GM19035 (cell line): ENCODE measurements around the gene RIOK3.
"Not testable (repeated sequence)": the region's sequence is repeated elsewhere in the genome, so short reads cannot be mapped to it uniquely, and the experiment has no call there.

Experiments used
- ATAC-seq: cut with Tn5 transposase; IDR thresholded peaks from one replicate; pipeline ENCODE4 v1.9.1; 2021; ENCODE audit not compliant: unreplicated experiment

Gene RIOK3

DNA sequence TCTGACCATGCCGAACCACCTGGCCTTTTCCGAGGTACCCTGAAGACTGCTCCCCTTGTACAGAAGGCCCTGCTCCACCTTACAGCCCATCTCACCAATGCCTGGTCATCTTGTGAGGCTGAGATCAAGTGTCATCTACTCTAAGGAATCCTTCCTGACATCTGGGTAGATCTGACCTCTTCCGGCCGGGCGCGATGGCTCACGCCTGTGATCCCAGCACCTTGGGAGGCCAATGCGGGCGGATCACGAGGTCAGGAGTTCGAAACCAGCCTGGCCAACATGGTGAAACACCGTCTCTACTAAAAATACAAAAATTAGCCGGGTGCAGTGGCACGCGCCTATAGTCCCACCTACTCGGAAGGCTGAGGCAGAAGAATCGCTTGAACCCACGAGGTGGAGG, 2.1 kb upstream of the RIOK3 start:
- ATAC-seq: no peak

DNA sequence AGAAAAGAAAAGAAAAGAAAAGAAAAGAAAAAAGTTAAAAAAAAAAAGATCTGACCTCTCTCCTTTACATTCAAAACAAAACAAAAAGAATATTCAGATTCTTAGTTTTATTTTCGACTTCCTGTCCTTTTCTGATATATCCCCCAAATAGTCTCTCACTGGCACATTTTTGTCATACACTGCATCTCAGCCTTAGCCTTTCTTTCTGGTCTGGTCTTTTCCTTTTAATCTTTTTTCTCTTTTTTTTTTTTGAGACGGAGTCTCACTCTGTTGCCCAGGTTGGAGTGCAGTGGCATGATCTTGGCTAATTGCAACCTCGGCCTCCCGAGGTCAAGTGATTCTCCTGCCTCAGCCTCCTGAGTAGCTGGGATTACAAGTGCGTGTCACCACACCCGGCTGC, 1.6 kb upstream of the RIOK3 start:
- no peak for ATAC-seq

DNA sequence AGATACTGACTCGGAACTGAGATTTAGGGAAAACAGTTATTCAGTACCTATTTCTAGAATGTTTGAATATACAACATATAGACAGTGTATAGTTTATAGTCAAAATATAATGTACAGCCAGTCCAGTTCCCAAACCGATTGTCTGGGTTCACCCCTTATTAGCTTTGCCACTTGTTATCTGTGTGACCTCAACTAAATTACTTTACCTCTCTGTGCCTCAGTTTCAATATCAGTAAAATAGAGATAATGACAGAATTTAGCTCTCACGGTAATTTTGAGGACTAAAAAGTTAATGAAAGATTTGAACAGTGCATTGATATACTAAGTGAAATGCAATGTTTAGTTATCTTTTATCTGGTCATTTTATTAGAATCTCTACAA, 750 bp upstream of the RIOK3 start:
- no peak for ATAC-seq

DNA sequence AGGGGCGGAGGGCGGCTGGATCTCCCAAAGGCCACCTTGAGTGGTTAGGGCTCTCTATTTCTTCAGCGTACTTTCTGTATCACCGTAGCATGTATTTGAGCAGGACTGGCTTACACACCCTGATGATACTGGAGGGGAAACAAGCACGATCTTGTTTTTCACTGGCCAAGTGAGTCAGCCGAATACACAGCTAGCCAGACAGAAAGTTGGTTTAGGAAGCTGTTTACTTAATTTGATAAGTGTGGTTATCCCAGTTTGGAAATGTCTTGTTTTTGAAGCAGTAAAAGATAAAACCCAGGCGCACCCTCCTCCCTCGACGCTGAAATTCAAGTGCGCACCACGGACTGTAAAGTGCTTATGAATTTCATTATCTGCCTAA, 582 bp downstream of the RIOK3 start:
- peak; percentile 4 for ATAC-seq

DNA sequence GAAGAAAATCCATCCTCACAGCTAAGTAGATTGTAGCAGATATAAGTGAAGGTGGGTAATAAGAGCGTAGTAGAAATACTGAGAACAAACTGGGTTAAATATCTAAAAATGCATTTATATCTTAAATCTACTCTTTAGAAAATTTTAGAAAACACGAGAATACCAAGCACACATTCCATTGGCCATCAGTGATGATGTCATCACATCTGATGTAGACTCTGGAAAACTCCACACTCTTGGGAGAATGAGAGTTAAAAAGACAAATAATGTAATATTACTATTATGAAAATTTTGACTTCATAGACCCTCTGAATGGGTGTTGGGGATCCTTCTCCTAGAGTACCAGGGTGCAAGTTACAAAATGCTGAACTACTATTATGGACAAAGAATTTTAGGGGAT, 3.7 kb downstream of the RIOK3 start:
- ATAC-seq: no peak

DNA sequence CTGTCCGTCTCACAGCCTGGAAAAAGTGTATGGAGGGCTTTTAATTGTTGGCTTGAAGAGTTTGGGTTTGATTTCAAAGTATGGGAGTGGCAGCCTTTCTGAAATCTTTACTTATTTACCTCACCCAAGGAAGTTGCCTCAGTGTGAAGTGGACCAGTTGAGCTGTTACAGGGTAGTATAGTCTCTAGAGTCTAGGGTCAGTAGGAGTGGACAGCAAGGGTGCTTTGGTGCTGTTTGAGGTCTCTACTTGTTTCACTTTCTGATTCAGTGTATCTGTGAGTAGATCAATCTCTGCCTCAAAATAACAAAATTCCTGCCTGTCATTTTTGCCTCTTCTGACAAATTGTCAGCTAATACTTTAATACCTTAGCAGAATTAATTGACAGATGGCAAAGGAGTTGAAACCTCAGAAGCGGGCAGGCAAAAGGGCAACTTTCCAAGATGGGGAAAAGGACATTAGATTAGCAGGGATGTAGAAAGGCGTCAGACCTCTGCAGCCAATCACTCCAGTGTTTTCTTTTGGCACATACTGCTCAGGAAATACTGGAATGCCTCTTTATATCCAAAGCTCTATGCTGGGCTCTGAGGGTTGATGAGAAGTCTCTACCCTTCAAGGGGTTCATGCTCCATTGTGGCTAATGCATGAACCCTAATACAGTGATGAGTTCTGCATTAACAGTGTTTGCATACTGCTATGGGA, 5.9 kb downstream of the RIOK3 start:
- no peak for ATAC-seq

DNA sequence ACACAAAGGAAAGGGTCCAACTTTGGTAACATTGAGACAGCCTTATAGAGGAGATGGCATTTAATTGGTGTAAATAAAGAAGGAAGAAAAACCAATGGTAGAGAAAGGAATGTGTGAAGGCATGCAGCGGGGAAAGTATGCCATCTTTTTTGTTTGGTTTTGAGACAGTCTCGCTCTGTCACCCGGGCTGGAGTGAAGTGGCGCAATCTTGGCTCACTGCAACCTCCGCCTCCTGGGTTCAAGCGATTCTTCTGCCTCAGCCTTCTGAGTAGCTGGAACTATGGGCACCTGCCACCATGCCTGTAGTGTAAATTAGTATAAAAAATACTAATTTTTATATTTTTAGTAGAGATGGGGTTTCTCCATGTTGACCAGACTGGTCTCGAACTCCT, 6.4 kb downstream of the RIOK3 start:
- no peak for ATAC-seq

DNA sequence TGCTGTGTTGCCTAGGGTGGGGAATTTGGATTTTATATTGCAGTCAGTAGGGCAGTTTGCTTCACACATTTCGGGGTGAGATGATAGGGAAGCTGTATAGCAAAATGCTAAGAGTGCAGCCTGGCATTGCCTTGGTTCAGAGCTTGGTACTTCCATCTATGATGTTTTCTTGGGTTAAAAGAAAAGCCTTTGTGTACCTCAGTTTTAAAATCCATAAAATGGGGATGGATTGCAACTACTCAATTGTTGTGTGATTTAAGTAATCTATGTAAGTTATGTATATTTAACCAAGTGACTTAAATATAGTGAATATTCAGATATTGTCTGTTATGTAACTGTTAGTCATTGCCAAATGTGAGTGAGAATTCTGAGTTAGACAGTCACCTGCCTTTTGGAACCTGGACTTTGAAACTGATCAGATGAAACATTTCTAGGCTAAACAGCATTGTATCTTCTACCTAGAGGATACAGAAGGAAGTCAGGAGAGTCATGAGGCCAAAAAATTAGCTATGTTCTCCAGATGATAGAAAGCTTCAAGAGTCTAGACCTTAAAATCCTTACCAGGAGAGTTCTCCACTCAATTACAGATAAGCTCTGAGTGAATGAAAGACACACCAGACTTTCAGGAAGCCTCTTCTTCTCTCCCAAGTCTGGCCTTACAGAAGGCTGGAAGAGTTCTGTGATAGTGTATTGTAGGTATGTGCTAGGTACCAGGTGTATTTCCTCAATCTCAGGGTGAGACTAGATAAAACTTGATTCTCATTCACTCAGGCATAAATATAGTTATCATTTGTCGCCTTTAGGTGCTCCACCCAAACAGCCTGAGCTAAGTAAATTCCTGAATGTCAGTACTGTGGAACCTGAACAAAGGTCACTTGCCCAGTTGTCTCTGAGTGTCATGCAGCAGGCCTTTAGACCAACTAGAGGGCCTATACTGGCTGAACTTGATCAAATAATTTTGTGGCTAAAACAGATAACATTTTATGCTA, 7.5 kb downstream of the RIOK3 start:
- ATAC-seq: no peak

DNA sequence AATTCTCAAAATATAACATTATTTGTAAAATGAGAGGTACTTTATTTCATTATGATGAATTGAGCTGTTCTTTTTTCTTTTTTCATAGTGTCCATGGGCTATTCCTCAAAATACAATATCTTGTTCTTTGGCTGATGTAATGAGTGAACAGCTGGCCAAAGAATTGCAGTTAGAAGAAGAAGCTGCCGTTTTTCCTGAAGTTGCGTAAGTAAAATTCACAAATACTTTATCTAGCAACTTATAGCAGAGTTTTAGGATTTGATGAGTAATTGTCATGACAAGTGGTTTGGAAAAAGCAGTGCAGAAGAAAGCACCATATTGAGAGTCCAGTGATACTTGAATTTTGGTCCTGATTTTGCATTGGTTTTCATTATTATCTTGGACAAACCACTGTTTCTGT, 9.8 kb downstream of the RIOK3 start:
- ATAC-seq: no peak

DNA sequence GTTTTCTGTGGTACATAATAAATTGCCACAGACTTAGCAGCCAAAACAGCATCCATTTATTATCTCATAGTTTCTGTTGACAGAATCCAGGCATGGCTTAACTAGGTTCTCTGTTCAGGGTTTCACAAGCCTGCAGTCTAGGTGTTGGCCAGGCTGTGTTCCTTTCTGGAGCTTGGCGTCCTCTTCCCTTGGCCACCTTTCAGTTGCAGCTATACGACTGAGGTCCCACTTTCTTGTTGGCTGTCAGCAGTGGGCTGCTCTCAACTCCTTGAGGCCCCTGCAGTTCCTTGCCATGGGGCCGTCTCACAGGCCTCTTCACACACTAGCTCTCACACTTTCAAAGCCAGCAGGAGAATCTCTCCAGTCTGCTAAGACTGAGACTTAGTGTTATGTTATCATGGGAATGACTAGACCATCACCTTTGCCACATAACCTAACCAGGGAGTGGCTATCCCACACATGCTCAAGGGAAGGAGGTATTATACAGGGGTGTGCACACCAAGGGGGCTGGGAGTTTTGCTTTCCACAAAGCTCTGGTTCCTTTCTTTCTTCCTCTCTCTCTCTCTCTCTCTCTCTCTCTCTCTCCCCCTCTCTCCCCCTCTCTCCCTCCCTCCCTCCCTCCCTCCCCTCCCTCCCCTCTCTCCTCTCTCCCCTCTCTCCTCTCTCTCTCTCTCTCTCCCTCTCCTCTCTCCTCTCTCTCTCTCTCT, 15.8 kb downstream of the RIOK3 start:
- ATAC-seq: no peak

DNA sequence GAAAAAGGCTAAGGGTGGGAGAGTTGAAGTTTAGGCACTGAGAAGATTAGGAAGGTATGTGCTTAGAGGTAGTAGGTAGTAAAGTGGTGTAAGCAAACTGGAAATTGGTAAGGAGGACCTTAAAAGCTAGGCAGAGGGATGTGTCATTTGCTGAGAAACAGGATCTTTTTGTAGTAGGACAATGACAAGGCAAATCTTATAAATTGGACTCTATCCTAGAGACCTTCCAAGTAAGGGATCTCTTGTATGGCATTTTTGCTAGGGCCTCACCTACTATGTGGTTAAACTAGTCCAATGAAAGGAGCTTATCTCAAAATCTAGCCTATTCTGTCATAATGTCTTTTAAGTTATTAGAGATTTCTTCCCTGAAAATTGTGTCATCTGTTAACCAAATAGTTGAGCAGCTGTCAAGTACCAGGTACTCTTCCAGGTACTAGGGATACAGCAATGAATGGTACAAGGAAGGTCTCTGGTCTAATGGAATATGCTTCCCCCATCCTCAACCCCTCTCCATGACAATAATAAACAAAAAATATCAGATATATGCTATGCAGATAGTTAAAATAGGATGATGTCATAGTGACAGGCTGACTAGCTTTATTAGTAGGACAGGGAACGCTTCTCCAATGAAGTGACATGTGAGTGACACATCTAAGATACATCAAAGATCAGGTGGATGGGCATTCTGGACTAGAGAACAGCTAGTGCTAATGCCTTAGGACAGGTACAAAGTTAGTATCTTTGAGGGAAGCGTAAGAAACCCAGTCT, 17.7 kb downstream of the RIOK3 start:
- ATAC-seq: no peak

DNA sequence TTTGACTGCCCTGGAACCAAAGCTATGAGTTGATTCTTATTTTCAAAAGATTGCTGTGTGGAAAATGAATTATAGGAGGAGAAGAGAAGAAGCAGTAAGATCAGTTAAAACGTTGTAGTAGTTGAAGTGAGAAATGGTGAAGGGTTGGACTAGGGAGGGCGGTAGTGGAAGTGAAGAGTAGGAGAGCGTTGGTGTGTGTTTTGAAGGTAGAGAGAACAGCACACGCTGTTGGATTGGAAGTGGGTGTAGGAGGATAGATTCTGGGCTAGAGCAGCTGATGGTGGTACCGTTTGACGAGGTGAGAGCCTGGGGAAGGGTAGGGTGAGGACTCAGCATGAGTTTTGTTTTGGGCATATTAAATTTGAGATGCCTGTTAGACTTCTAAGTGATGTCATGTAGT, 18.4 kb downstream of the RIOK3 start:
- no peak for ATAC-seq

DNA sequence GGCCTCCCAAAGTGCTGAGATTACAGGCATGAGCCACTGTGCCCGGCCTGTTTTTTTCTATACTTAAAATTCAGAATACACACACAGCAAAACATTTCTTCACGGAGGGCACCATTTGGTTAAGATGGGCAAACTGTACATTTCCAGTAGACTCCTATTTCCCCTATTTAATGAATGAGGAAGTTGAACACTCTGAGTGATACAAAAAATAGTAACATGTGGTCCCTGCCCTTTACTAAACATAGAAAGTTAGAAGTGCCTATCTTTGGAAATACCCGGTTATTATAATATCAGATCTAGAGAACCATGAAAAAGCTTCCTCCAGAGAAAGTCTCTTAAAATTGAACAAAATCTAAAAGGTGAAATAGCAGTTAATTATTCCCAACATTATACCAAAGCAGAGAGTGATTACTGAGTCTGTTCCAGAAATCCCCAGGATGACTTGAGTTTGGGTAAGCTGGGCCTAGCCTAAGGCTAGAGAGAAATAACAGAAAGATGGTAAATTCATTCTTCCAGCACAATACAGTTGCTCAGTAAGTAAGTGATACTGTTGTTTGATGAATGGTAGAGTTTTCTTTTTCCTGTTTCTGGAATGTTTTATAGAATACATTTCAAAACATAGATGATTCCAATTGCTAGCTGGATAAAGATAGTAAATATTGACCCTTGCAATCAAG, 26.9 kb downstream of the RIOK3 start:
- no peak for ATAC-seq

- no peak for ATAC-seq
These were observed 31.6 kb downstream of the RIOK3 start for GRCh38 chr18:23484561-23485182.

GRCh38 chr18:23485386-23485785, 32.3 kb downstream of the RIOK3 start:
- ATAC-seq: no peak

DNA sequence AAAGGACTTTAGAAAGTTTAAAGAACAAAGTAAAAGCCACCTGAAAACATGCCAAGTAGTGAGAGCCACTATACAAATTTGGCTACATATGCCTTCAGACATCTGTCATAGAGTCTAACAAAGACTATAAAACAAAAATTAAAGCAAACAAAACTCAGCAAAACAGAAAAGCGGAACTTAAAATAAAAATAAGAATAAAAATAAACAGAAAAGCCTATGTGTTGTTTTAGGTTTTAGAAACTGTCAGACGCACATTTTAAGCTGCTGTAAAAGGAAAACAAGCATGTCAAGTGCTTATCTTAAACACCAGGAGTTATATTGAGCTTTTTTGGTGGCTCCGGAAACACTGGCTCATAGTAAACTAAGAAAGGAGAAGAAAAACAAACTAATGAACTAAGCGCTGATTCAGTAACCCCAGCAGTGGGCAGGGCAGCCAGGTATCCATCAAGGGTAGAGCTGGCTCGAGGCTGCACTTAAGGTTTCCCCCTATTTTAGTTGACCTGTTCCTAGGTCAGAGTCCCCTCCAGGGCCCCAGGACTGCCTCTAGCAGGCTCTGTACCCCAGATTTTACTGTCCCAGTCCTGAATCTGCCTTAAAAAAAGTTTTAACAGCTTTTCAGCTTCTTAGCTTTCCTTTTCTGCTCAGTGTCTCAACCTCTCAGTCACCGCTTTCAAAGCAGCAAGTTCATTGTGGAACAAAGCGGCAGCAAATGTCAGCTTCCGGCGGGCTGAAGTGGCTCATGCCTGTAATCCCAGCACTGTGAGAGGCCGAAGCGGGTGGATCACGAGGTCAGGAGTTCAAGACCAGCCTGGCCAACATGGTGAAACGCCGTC, 34.9 kb downstream of the RIOK3 start:
- peak; percentile 73 for ATAC-seq

DNA sequence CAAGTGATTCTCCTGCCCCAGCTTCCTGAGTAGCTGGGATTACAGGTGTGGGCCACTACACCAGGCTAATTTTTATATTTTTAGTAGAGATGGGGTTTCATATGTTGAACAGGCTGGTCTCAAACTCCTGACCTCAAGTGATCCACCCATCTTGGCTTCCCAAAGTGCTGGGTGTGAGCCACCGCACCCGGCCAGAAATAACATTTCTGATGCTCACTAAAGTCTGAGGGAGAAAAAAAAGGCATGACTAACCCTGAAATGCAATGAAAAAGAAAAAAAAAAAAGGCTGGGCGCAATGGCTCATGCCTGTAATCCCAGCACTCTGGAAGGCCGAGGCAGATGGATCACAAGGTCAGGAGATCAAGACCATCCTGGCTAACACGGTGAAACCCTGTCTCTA, 36.5 kb downstream of the RIOK3 start:
- not testable (repeated sequence) for ATAC-seq

GRCh38 chr18:23493654-23494053, 40.6 kb downstream of the RIOK3 start:
- no peak for ATAC-seq

DNA sequence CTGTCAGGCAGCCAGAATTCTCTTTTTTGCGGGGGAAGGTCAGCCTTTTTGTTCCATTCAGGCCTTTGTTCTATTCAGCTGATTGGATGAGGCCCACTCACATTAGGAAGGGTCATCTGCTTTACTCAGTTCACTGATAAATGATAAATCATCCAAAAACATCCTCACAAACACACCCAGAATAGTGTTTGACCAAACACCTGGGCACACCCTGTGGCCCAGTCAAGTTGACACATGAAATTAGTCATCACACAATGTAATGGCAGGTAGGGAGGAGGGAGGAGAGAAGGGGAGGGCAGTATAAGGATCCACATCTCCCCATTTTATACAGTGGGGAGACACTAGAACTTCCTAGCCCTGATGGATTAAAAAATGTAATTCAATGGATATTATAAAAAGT, 41.9 kb downstream of the RIOK3 start:
- no peak for ATAC-seq
